Neural cell (in vitro differentiated cells): ENCODE results near the gene NCAM1.

Experiments
- EP300 ChIP-seq: fragments of 450-650 bp; conservative IDR thresholded peaks from 2 replicates; pipeline ENCODE4 v1.6.1; 2014; ENCODE audit warnings: antibody characterized with exemption, mild to moderate bottlenecking, moderate library complexity; ENCODE audit not compliant: poor library complexity, severe bottlenecking
- TF ChIP-seq, protein P1 (sequence below): fragments of 450-650 bp; IDR thresholded peaks from 2 replicates; pipeline ENCODE4 v1.5.1; 2014; ENCODE audit warnings: antibody characterized with exemption, mild to moderate bottlenecking, moderate library complexity; ENCODE audit not compliant: poor library complexity, severe bottlenecking

DNA sequence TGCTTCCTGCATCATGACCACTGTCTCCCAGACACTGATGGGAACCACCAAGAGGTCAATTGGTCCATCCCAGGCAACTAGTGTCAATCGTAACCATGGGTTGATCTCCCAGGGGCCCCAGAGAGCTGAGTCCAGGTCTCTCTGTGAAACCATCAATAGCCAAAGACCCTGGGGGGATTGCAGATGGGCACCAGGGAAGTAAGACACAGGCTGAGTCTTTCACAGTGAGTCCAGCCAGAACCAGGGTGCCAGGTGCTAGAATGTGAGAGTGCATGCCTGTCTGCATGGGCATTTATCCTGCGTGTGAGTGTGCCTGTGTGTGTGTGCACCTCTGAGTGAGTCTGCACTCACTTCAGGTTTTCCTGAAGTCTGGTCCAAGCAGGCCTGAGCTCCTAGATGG, 307.9 kb downstream of the NCAM1 start:
- TF ChIP-seq, protein P1, sequence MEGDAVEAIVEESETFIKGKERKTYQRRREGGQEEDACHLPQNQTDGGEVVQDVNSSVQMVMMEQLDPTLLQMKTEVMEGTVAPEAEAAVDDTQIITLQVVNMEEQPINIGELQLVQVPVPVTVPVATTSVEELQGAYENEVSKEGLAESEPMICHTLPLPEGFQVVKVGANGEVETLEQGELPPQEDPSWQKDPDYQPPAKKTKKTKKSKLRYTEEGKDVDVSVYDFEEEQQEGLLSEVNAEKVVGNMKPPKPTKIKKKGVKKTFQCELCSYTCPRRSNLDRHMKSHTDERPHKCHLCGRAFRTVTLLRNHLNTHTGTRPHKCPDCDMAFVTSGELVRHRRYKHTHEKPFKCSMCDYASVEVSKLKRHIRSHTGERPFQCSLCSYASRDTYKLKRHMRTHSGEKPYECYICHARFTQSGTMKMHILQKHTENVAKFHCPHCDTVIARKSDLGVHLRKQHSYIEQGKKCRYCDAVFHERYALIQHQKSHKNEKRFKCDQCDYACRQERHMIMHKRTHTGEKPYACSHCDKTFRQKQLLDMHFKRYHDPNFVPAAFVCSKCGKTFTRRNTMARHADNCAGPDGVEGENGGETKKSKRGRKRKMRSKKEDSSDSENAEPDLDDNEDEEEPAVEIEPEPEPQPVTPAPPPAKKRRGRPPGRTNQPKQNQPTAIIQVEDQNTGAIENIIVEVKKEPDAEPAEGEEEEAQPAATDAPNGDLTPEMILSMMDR: no peak
- no peak for TF ChIP-seq EP300
